BLaER1 treated with 17β-estradiol and CSF1 and Interleukin-3, amounts not matched to agents 10 nM and 100 nM (cell line): ENCODE data around the gene LSAMP.

Source experiments
- H3K27ac ChIP-seq, 11 experiments: shearing (Covaris generic); formaldehyde crosslinking; 2 replicates each; pipeline ENCODE4 v1.8.1; 2022
- H3K27me3 ChIP-seq, 11 experiments: shearing (Covaris generic); formaldehyde crosslinking; 2 replicates each; pipeline ENCODE4 v1.8.1; 2022
- H3K36me3 ChIP-seq, 11 experiments: shearing (Covaris generic); formaldehyde crosslinking; 2 replicates each; pipeline ENCODE4 v1.8.1; 2022
- H3K4me1 ChIP-seq, 10 experiments: shearing (Covaris generic); formaldehyde crosslinking; 2 replicates each; pipeline ENCODE4 v1.8.1; 2022
- H3K4me2 ChIP-seq, 11 experiments: shearing (Covaris generic); formaldehyde crosslinking; 2 replicates each; pipeline ENCODE4 v1.8.1; 2022
- H3K4me3 ChIP-seq, 10 experiments: shearing (Covaris generic); formaldehyde crosslinking; 2 replicates each; pipeline ENCODE4 v1.8.1; 2022
- H3K9ac ChIP-seq, 11 experiments: shearing (Covaris generic); formaldehyde crosslinking; 2 replicates each; pipeline ENCODE4 v1.8.1; 2022
- H3K9me3 ChIP-seq, 11 experiments: shearing (Covaris generic); formaldehyde crosslinking; replicated peaks in 1 of 11; 2 replicates each; pipeline ENCODE4 v1.8.1; 2022
- H4K20me1 ChIP-seq, 11 experiments: shearing (Covaris generic); formaldehyde crosslinking; 2 replicates each; pipeline ENCODE4 v1.8.1; 2022
- Cebpa-rat ChIP-seq, 11 experiments: shearing (Covaris generic); IDR thresholded peaks; 2 replicates each; pipeline ENCODE4 v1.8.1; 2022

Gene LSAMP

DNA sequence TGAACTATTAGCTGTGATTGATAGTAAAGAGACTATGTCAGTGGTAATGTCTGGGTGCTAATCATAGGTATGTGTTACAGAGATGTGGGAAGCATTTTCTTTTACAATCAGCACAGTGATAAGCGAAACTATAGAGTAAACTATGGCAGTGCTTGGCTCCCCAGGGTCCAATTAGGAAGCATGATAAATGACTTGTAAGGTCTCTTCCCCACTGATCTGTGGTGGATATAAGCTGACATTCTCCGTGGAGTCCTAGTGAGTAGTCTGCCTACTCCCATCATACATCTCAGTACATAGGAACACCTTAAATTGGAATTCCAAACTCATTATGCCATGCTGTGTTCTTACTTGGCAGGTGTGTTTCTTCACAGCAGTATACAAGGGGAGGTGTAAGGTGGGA, 617.8 kb downstream of the LSAMP start:
- Histone ChIP-seq H3K4me2 (no peak overlapping the region), H3K9ac (no peak overlapping the region), H3K4me3 (no peak overlapping the region), H3K4me1 (no peaks in the 10 kb centered on the region), H3K27me3 (no peaks in the 10 kb centered on the region), H3K36me3 (no peaks in the 10 kb centered on the region), H4K20me1 (no peaks in the 10 kb centered on the region), H3K9me3 (no peaks in the 10 kb centered on the region), H3K27ac (no peak overlapping the region)
- no peak for TF ChIP-seq Cebpa-rat (IDR thresholded peaks at IDR 0.05)

DNA sequence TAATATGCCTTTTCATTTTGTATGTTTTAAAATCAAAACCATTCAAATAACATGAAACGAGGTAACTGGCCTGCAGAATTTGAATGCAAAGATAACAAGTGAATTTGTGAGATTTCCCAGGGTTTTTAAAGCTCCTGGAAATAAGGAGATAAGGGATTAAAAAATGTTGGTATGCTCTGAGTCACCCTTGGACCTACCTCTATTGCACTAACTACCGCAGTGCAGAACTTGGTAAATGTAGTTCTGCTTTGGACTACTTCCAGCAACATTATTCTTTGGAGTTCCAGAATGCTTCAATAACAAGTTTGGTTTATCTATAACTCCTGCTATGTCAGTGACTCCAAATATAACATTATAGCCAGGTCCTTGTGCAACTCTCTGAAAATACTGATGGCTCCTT, 620.2 kb downstream of the LSAMP start:
- no peaks in the 10 kb centered on the region for H4K20me1 ChIP-seq
- H3K4me3 ChIP-seq = no peak overlapping the region
- no peak overlapping the region for H3K27ac ChIP-seq
- H3K9me3 ChIP-seq = no peaks in the 10 kb centered on the region
- no peaks in the 10 kb centered on the region for H3K27me3 ChIP-seq
- no peak overlapping the region for H3K9ac ChIP-seq
- H3K4me2 ChIP-seq = no peak overlapping the region
- H3K36me3 ChIP-seq = no peaks in the 10 kb centered on the region
- no peaks in the 10 kb centered on the region for H3K4me1 ChIP-seq
- TF ChIP-seq Cebpa-rat (IDR thresholded peaks at IDR 0.05) = no peak

DNA sequence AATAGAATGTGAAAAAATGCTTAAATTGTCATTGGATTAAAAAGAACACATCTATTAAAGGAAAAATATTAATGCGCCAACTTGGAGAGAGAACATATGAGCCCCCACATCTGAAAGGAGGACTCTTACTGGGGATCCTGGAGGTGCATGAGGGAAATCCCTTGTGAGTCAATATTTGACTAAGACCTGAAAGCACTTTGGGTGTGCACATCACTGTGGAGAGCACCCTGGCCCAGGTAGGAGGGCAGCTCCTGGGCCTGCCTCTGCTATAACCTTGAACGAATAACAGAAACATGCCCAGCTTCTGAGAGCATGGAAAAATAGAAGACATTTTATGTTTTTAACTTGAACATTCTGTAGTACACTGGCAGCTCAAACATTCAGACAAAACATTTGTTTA, 622.2 kb downstream of the LSAMP start:
- H3K4me2 ChIP-seq = no peak overlapping the region

DNA sequence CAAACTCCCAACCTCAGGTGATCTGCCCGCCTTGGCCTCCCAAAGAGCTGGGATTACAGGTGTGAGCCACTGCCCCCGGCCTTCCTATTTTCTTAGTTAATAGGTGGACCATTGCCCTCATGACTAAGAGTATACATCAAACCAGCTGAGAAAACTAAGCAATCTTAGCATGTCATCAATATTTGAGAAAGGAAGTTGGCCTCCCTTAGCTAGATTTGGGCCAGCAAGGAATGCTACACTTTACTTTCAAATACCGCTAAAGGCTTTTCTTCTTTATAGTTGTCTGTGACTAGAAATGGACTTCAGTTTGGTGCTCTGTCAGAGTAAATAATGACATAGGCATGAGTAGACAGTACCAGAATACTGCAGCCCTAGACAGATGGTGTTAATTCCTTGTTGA, 622.7 kb downstream of the LSAMP start:
- no peak for TF ChIP-seq Cebpa-rat (IDR thresholded peaks at IDR 0.05)
- Histone ChIP-seq H3K4me2 (no peak overlapping the region), H3K4me3 (no peak overlapping the region), H3K36me3 (no peaks in the 10 kb centered on the region), H3K9ac (no peak overlapping the region), H3K27ac (no peak overlapping the region), H3K4me1 (no peaks in the 10 kb centered on the region), H4K20me1 (no peaks in the 10 kb centered on the region), H3K9me3 (no peaks in the 10 kb centered on the region), H3K27me3 (no peaks in the 10 kb centered on the region)

More for the DNA sequence above, 622.2 kb downstream of the LSAMP start:
- Histone ChIP-seq H3K9me3 (no peaks in the 10 kb centered on the region), H3K9ac (no peak overlapping the region), H3K36me3 (no peaks in the 10 kb centered on the region), H3K27ac (no peak overlapping the region), H3K4me1 (no peaks in the 10 kb centered on the region), H3K27me3 (no peaks in the 10 kb centered on the region), H3K4me3 (no peak overlapping the region), H4K20me1 (no peaks in the 10 kb centered on the region)
- no peak for TF ChIP-seq Cebpa-rat (IDR thresholded peaks at IDR 0.05)

DNA sequence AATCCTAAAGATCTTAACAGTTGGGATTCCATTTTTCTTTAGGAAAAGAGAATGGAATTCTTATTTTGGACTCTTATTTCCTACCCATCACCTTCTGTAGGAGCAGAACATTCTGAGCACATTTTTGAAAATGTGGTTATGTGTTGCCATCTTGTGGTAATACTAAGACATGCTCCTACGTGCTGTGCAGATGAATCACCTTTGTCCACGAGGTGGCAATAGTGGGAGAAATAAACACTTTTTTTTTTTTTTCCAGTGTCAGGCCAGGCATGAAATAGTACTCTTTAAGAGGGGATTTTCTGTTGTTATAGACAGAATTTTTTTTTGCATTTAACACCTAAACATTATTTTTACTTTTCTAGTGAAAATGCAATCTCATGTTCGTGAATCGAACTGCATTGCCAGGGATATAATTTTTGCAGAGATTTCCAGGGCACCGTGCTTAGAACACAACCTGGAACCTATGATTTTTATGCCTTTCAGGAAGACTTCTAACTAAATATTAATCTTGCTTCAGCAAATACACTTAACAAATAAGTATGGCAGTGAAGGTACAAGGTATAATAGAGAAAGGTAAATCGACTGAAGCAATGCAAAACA, 625.4 kb downstream of the LSAMP start:
- no peak for TF ChIP-seq Cebpa-rat (IDR thresholded peaks at IDR 0.05)

DNA sequence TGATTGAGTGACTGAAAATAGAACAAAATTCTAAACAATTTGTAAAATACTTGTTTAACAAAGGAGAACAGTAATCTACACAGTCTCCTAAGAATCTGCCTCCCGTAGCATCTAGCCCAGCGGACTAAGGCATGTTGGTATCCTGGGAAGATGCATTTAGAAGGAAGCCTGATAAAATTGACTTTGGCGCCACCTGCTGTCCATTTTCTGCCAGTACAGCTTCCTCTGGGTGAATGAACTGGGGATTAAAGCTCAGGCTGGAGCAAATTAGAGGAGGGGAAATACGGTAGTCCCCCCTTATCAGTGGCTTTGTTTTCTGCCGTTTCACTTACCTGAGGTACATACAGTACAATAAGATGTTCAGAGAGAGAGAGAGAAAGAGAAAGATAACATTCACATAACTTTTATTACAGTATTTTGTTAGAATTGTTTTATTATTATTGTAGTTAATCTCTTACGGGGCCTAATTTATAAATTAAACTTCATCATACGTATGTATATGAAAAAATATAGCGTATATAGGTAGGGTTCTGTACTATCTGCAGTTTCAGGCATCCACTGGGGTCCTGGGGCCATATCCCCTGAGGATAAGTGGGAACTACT, 630.4 kb downstream of the LSAMP start:
- no peak for TF ChIP-seq Cebpa-rat (IDR thresholded peaks at IDR 0.05)

More for the DNA sequence above, 625.4 kb downstream of the LSAMP start:
- Histone ChIP-seq H3K27me3 (no peaks in the 10 kb centered on the region), H3K36me3 (no peaks in the 10 kb centered on the region), H3K27ac (no peak overlapping the region), H3K9ac (no peak overlapping the region), H3K9me3 (no peaks in the 10 kb centered on the region), H3K4me2 (no peak overlapping the region), H3K4me1 (no peaks in the 10 kb centered on the region), H4K20me1 (no peaks in the 10 kb centered on the region), H3K4me3 (no peak overlapping the region)

DNA sequence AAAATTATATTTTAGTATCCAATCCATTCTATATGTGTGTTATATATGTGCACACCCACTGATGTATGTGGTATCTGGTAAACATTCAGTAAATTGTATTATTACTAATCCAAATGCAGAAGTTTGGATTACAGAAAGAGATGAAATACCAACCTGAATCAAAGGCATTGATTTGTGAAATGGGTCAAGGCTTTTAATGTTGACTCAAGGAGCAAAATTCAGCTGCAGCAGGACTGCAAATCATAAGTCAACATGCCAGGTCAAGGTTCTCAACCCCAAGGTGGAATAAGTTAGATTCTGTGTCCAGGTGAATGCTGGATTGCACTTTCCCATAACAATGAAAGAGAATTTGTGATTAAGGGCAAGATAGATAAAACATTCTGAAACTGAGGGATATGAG, 631.3 kb downstream of the LSAMP start:
- no peak overlapping the region for H3K4me2 ChIP-seq
- no peaks in the 10 kb centered on the region for H3K4me1 ChIP-seq
- no peaks in the 10 kb centered on the region for H3K9me3 ChIP-seq
- no peak overlapping the region for H3K27ac ChIP-seq
- no peak overlapping the region for H3K9ac ChIP-seq
- no peaks in the 10 kb centered on the region for H3K27me3 ChIP-seq
- TF ChIP-seq Cebpa-rat (IDR thresholded peaks at IDR 0.05) = no peak
- no peaks in the 10 kb centered on the region for H3K36me3 ChIP-seq
- no peaks in the 10 kb centered on the region for H4K20me1 ChIP-seq
- no peak overlapping the region for H3K4me3 ChIP-seq

More for the DNA sequence above, 630.4 kb downstream of the LSAMP start:
- Histone ChIP-seq H3K4me1 (no peaks in the 10 kb centered on the region), H3K36me3 (no peaks in the 10 kb centered on the region), H3K9me3 (no peaks in the 10 kb centered on the region), H4K20me1 (no peaks in the 10 kb centered on the region), H3K27ac (no peak overlapping the region), H3K27me3 (no peaks in the 10 kb centered on the region), H3K9ac (no peak overlapping the region), H3K4me3 (no peak overlapping the region), H3K4me2 (no peak overlapping the region)

DNA sequence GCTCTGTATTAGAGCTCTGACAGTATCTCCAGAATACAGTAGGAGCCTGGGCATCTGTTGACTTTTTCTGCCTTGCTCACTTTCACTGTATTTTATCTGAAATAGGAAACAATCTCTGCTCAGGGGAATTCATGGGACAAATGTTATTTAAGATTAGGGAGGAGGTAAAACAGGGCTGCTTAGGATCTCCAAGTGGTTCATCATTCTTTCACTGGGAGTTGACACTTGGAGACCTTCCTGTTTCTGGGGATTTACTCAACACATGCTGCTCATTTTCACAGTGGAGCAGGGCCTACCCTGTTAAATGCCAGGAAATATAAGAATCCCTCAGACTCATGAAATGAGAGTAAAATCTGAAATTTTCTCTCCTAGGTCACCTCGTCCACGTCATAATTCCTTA, 636.5 kb downstream of the LSAMP start:
- Histone ChIP-seq H3K4me3 (no peak overlapping the region), H3K27me3 (no peaks in the 10 kb centered on the region)
- TF ChIP-seq Cebpa-rat (IDR thresholded peaks at IDR 0.05) = no peak

DNA sequence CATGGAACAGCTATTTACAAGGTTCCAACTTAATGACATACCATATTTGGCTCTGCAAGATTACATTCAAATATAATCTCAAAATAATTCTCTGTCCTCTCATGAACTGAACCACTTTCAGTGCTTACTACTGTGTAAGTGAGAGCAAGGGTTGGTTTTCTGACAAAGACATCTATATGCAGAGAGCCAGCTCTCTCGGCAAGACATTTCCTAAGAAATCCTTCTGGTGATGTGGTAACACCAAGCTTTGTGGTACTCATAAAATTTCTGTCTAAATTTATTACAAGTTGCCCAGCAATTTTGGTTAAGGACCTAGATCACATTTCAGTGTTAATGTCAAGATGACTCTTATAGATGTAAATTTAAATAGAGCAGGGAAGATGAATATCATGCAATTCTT, 637.0 kb downstream of the LSAMP start:
- no peaks in the 10 kb centered on the region for H3K27me3 ChIP-seq
- H3K4me2 ChIP-seq = no peak overlapping the region
- no peak overlapping the region for H3K27ac ChIP-seq
- H3K9me3 ChIP-seq = no peaks in the 10 kb centered on the region
- H4K20me1 ChIP-seq = no peaks in the 10 kb centered on the region
- no peaks in the 10 kb centered on the region for H3K4me1 ChIP-seq
- TF ChIP-seq Cebpa-rat (IDR thresholded peaks at IDR 0.05) = no peak
- no peak overlapping the region for H3K4me3 ChIP-seq
- H3K9ac ChIP-seq = no peak overlapping the region
- no peaks in the 10 kb centered on the region for H3K36me3 ChIP-seq

More for the DNA sequence above, 636.5 kb downstream of the LSAMP start:
- no peaks in the 10 kb centered on the region for H3K36me3 ChIP-seq
- no peaks in the 10 kb centered on the region for H3K9me3 ChIP-seq
- H3K27ac ChIP-seq = no peak overlapping the region
- no peaks in the 10 kb centered on the region for H4K20me1 ChIP-seq
- no peaks in the 10 kb centered on the region for H3K4me1 ChIP-seq
- no peak overlapping the region for H3K4me2 ChIP-seq
- no peak overlapping the region for H3K9ac ChIP-seq

DNA sequence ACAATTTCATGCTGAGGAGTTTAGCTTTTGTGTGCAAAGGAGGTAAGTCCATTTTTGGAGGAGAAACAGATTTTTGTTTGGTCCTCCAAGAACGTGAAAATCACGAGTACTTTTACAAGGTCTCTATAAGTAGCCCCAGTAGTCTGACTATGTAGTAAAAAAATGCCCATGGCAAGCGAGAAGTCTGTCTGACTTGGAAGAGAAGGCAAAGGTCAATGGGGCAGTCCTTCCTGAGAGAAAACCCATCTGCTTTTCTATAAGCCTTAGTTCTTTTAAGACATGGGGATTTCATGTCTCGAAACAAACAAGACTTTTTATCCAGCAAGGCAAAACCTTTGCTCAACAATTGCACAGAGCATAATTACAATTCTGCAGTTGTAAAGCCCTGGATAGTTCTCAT, 638.8 kb downstream of the LSAMP start:
- H3K4me3 ChIP-seq = no peak overlapping the region
- H3K36me3 ChIP-seq = no peaks in the 10 kb centered on the region
- TF ChIP-seq Cebpa-rat (IDR thresholded peaks at IDR 0.05) = no peak
- no peaks in the 10 kb centered on the region for H4K20me1 ChIP-seq
- no peak overlapping the region for H3K9ac ChIP-seq
- no peaks in the 10 kb centered on the region for H3K27me3 ChIP-seq
- H3K4me2 ChIP-seq = no peak overlapping the region
- H3K27ac ChIP-seq = no peak overlapping the region
- no peaks in the 10 kb centered on the region for H3K4me1 ChIP-seq
- H3K9me3 ChIP-seq = no peaks in the 10 kb centered on the region
